ENCODE data around the gene IL3RA. TPM values are rescaled to one million over a fixed set of nuclear protein-coding genes. Genes with fewer than 3 reads are reported as not detected.

Gene IL3RA
- total RNA-seq, 1 donor from 2014 or later: 43.0 TPM

DNA sequence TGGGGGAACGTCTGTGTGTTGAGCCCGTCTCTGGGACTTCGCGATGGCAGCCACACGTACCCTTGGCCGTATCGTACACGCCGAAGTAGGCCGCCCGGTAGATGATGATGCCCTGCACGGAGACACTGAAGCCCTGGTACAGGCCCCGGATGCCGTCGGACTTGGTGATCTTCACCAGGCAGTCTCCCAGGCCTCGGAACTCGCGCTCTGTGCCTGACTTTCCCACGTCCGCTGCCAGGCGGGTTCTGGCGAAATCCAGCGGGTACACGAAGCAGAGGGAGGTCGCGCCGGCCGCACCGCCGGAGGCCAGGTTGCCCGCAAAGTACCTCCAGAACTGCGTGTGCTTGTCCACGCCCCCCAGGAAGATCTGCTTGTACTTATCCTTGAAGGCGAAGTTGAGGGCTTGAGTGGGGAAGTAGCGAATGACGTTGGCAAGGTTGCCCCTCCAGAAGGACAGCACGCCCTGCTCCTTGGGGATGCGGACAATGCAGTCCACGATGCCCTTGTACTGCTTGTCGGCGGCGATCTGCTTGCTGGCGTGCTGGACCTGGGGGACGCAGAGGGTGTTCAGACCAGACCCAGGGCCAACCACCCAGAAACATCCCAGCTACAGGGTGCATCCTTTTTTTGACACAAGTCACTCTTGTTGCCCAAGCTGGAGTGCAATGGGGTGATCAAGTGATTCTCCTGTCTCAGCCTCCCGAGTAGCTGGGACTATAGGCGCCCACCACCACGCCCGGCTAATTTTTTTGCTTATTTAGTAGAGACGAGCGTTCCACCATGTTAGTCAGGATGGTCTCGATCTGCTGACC lies 52.8 kb downstream of the IL3RA start:
- no peaks in the 10 kb centered on the region for H3K9me3 ChIP-seq
- no peaks in the 10 kb centered on the region for H3K27me3 ChIP-seq
- no peak overlapping the region for H3K4me3 ChIP-seq
- TF ChIP-seq, protein P1, sequence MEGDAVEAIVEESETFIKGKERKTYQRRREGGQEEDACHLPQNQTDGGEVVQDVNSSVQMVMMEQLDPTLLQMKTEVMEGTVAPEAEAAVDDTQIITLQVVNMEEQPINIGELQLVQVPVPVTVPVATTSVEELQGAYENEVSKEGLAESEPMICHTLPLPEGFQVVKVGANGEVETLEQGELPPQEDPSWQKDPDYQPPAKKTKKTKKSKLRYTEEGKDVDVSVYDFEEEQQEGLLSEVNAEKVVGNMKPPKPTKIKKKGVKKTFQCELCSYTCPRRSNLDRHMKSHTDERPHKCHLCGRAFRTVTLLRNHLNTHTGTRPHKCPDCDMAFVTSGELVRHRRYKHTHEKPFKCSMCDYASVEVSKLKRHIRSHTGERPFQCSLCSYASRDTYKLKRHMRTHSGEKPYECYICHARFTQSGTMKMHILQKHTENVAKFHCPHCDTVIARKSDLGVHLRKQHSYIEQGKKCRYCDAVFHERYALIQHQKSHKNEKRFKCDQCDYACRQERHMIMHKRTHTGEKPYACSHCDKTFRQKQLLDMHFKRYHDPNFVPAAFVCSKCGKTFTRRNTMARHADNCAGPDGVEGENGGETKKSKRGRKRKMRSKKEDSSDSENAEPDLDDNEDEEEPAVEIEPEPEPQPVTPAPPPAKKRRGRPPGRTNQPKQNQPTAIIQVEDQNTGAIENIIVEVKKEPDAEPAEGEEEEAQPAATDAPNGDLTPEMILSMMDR (IDR thresholded peaks at IDR 0.05): no peak
- intact Hi-C loops (cut with DNase I): no loop called here
- H3K4me1 ChIP-seq: peaks cover 38% of the 10 kb centered on the region
- DNase-seq (peak; percentile 61), ATAC-seq (no peak)
- no peak overlapping the region for H3K27ac ChIP-seq
- H3K36me3 ChIP-seq: peaks cover 61% of the 10 kb centered on the region

DNA sequence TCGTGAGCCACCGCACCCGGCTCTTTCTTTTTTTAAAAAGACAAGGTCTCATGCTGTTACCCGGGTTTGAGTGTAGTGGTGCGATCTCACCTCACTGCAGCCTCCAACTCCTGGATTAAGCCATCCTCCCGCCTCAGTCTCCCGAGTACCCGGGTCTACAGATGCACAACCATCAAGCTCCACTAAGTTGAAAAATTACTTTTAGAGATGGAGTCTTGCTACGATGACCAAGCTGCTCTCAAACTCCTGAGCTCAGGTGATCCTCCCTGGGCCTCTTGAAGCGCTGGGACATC lies 53.4 kb downstream of the IL3RA start:
- intact Hi-C loops (cut with DNase I): no loop called here
- Histone ChIP-seq H3K4me1 (peaks cover 38% of the 10 kb centered on the region), H3K4me3 (no peak overlapping the region), H3K36me3 (peaks cover 55% of the 10 kb centered on the region), H3K27me3 (no peaks in the 10 kb centered on the region), H3K9me3 (no peaks in the 10 kb centered on the region), H3K27ac (no peak overlapping the region)
- DNase-seq: peak; percentile 39
- TF ChIP-seq, protein P1 (IDR thresholded peaks at IDR 0.05): no peak
- no peak for ATAC-seq

DNA sequence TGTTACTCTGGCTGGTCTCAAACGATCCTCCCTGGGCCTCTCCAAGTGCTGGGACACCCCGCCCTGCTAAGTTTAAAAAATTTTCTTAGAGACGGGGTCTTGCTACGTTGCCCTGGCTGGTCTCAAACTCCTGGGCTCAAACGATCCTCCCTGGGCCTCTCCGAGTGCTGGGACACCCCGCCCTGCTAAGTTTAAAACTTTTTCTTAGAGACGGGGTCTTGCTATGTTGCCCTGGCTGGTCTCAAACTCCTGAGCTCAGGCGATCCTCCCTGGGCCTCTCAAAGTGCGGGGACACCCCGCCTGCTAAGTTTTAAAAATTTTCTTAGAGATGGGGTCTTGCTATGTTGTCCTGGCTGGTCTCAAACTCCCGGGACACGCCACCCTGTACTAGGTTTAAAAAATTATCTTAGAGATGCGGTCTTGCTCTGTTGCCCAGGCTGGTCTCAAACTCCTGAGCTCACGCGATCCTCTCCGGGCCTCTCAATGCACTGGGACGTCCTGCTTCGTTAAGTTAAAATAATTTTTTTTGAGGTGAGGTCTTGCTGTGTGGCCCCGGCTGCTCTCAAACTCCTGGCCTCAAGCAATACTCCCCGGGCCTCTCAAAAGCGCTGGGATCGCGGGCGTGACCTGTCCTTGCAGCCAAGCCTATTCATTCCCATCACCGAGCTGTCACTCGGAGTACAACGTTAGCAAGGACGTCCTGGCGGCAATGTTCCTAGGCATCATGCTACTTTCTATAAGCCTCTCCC lies 54.2 kb downstream of the IL3RA start:
- TF ChIP-seq, protein P1 (IDR thresholded peaks at IDR 0.05): no peak
- H3K27me3 ChIP-seq: no peaks in the 10 kb centered on the region
- no peaks in the 10 kb centered on the region for H3K9me3 ChIP-seq
- ATAC-seq (no peak), DNase-seq (peak; percentile 58)
- H3K4me1 ChIP-seq: peaks cover 38% of the 10 kb centered on the region
- H3K36me3 ChIP-seq: peaks cover 47% of the 10 kb centered on the region
- H3K4me3 ChIP-seq: peak overlapping the region; percentile 98
- H3K27ac ChIP-seq: peak overlapping the region; percentile 99
- intact Hi-C loops (cut with DNase I): no loop called here

DNA sequence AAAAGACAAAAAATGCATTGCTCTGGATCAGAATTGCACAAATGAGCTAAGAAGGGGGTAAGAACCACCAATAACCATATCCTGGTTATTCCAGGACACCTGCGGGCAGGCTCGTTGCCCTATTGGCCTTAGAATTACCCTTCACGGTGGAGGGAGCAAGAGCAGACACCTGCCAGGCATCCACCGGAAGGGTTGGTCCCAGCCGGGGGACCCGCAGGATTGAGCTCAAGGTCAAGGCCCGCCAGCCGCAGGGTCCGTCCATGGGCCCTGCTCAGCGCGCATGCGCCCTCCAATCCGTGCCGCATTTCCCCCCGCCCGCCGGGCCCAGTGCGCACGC lies 54.8 kb downstream of the IL3RA start:
- intact Hi-C loops (cut with DNase I): no loop called here
- peaks cover 38% of the 10 kb centered on the region for H3K4me1 ChIP-seq
- H3K27ac ChIP-seq: peak overlapping the region; percentile 99
- peaks cover 41% of the 10 kb centered on the region for H3K36me3 ChIP-seq
- peak overlapping the region; percentile 98 for H3K4me3 ChIP-seq
- no peak for DNase-seq
- TF ChIP-seq, protein P1 (IDR thresholded peaks at IDR 0.05): no peak
- no peaks in the 10 kb centered on the region for H3K9me3 ChIP-seq
- H3K27me3 ChIP-seq: no peaks in the 10 kb centered on the region
- ATAC-seq: no peak

DNA sequence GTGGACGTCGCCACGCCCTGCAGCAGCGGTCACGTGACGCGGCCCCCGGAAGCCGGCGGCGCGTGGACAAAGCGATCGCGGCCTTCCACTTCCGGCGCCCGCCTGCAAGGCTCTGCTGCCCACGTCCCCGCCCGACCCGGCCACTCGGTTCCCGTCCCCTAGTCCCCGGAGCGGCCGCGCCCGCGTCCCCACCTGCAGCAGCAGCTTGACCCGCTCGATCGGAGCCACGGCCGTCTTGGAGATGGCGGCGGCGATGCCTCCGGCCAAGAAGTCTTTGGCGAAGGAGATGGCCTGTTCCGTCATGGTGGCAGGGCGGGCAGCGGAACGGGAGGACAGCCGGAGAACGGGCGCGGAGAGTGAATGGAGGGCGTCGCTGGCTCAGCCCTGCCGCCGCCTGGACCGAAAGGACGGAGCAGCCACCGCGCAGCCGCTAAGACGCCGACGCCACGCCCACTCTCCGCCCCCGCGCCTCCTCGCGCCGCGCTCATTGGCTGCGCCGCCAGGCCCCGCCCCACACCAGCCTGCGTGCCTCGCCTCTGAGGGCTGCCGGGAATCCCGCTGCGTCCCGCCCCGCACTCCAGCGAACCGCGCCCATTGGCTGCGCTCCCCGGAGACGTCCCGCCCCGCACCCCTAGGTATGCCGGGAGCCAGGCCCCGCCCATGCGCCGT lies 55.3 kb downstream of the IL3RA start, which contains the start of gene SLC25A6:
Gene SLC25A6 (minus strand): TSS at position 407 of the 669 bp plus-strand sequence. CDS start 104 bp downstream, at position 303.
- H3K36me3 ChIP-seq: peaks cover 36% of the 10 kb centered on the region
- peak within 1 kb of the TSS; percentile 98 for H3K4me3 ChIP-seq
- no peaks in the 10 kb centered on the region for H3K27me3 ChIP-seq
- intact Hi-C loops (cut with DNase I): no loop called here
- H3K4me1 ChIP-seq: peaks cover 38% of the 10 kb centered on the region
- H3K9me3 ChIP-seq: no peaks in the 10 kb centered on the region
- ATAC-seq: peak; percentile 96
- DNase-seq: peak; percentile 100
- TF ChIP-seq, protein P1 (IDR thresholded peaks at IDR 0.05): no peak
- peak within 1 kb of the TSS; percentile 99 for H3K27ac ChIP-seq
